CD4-positive, alpha-beta T cell treated with Interleukin-4 for 4 hours (primary cell): ENCODE measurements around the gene ALAD.
A peak's percentile ranks its signal among the peaks of the same experiment; 100 is the strongest.
"Not testable (repeated sequence)": the region's sequence is repeated elsewhere in the genome, so short reads cannot be mapped to it uniquely, and the experiment has no call there.

ENCODE experiments used
- DNase-seq: peaks from one replicate; pipeline ENCODE4 v3.0.0-alpha.2; 2020

Gene ALAD

GRCh38 chr9:113372059-113372458 is 29.0 kb downstream of the ALAD start:
- DNase-seq = no peak

DNA sequence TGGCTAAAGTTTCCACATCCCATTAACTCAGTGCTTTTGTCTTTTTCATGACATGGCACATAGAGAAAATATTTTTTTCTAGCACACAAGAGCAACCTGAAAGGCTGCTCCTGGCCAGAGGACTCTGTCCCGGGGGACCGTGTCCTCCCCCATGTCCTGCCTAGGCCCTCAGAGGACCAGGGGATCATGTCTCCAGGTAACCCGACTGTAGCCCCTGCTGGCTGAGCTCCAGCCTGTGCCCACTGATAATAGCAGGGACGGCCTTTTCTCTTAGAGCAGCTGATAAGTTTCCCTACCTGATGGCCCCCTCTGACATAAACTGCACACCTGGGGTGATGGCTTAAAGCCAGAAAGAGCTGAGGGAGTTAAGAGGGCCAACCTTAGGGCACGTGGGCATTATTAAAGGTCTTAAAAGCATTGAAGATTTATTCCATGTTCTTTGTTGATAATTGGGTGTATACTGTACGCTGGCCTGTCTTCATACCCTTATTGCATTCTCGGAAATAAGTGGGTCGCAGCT is 30.2 kb downstream of the ALAD start:
- DNase-seq = no peak

- no peak for DNase-seq
Measured at GRCh38 chr9:113369855-113370140, 31.3 kb downstream of the ALAD start.

DNA sequence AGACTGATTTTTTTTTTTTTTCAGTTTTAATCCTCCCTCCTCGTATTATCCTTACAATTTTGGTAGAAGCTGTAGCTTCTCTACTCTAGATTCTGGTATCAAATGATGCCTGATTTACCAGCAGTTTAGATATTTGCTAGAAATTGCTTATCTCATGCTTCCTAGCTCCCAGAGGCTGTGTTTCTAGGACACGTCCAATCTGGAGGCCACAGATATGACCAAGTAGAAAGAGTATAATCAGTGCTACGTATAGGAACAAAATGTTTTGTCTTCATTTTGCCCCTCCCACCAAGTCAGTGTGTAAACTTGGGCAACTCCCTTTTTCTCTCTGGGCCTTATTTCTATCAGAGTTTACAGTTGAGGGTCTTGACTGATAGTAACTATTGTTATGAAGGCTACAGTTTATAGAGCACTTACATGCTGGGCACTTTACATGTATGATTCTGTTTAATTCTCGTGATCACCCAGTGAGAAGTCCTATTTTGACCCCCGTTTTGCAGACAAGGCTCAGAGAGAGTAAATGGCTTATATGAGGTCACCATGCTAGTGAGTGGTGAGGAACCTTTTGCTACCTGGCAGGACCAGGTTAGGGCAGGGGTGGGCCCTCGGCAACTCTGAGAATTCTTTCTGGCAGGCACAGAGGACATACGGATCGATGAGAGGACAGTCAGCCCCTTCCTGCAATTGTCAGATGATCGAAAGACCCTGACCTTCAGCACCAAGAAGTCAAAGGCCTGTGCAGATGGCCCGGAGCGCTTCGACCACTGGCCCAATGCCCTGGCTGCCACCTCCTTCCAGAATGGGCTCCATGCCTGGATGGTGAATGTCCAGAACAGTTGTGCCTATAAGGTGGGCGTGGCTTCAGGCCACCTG is 31.9 kb downstream of the ALAD start:
- no peak for DNase-seq

DNA sequence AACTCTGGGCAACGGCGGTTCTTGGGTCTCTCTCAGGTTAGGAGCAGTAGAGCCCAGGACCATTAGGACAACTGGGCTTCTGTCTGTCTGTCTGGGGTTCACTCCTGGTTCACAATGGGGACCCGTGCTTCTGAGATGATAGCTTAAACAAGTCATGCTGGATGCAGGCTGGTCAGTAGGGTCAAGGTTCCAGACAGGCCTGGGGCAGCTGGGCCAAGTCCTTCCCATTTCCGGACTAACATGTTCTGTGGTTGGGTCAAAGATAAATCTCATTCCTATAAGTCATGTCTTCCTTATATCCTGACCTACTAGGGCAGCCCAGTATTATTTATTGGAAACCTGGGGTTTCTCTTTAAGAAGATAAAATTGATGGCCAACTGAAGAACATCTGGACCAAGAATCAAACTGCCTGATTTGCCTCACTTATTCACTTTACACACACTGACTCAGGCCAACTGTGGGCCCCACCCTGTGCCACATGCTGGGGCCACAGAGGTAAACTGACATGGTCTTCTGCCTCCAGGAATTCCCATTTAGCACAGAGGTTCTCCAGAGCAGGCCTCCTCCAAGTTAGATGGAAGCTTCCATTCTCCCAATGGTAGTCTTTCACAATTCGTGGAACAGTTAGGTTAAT is 32.6 kb downstream of the ALAD start:
- no peak for DNase-seq

DNA sequence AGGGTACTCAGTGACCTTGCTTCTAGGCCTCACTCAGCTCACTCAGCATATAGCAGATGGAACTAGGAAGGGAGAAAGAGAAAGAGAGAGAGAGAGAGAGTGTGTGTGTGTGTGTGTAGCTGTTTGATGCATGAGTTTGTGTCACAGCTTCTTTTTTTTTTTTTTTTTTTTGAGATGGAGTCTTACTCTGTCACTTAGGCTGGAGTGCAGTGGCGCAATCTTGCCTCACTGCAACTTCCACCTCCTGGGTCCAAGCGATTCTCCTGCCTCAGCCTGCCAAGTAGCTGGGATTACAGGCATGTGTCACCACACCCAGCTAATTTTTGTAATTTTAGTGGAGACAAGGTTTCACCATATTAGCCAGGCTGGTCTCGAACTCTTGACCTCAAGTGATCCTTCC is 35.4 kb downstream of the ALAD start:
- not testable (repeated sequence) for DNase-seq

GRCh38 chr9:113364951-113365350 is 36.1 kb downstream of the ALAD start:
- no peak for DNase-seq

DNA sequence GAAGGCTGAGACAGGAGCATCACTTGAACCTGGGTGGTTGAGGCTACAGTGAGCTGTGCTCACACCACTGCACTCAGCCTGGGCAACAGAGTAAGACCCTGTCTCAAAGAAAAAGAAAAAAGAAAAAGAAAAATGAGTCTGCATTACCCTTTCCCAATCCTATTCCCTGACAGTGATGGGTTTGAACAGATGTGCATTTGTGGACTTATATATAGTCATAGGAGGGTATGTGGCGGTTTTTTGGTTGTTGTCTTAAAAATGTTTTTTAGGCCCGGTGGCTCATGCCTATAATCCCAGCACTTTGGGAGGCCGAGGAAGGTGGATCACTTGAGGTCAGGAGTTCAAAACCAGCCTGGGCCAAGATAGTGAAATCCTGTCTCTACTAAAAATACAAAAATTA is 37.7 kb downstream of the ALAD start:
- no peak for DNase-seq

GRCh38 chr9:113361304-113362018 is 39.6 kb downstream of the ALAD start:
- no peak for DNase-seq

DNA sequence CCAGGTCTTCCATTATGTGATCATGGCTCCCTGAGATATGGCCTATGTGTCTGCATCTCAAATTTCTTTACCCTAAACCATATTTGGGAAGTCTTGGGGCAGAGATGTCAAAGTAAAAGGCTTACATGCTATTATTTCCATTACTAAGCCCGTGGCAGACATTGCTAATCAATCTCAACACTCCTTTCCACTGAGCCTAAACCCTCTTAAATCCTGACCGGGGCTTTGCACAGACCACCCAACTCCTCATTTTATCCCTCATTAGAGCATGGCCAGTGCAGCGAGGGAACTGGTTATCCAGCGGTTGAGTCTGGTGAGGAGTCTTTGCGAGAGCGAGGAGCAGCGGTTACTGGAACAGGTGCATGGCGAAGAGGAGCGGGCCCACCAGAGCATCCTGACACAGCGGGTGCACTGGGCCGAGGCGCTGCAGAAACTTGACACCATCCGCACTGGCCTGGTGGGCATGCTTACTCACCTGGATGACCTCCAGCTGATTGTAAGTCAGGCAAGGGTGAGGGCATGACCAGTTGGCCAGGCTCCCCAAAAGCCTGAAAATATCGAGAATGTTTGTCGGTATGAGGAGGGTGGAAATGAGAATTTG is 40.7 kb downstream of the ALAD start:
- no peak for DNase-seq

DNA sequence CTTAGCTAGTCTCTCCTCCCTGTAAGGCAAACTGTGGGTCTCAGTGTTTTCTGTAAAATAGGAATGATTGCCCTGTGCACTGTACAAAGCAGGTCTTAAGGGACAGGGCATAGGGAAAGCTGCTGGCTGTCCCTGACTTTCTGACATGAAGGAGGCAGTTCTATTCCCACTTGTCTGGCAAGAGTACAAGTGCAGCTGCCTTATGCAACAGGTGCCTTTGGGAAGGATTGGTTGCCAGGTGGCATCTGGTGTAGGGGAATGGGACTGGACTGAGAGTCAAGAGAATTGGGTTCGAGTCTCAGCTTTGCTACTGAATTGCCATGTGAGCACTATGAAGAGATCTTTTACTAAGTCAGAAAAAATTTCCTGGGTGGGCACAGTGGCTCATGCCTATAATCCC is 41.7 kb downstream of the ALAD start:
- no peak for DNase-seq

DNA sequence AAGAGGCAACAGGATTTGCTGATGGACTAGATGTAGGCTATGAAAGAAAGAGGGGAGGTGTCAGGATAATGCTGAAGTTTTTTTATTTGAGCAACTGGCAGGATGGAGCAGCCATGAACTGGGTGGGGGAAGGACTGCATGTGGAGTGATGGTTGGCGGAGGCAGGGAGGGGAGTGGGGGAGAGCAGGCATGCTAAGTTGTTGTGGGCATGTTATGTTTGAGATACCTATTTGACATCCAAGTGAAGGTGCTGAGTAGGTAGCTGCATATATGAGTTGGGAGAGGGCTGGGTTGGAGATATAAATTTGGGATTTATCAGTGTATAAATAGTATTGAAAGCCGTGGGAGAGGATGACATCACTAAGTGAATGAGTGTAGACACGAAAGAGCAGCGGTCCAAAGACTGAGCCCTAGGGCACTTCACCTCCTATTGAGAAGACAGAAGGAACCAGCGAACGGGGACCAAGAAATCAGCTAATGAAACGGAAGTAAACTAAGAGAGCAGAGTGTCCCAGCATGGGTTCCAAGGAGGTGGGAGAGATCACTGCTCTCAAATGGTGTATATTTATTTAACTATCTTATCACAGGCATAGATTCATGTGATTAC is 44.3 kb downstream of the ALAD start:
- no peak for DNase-seq

DNA sequence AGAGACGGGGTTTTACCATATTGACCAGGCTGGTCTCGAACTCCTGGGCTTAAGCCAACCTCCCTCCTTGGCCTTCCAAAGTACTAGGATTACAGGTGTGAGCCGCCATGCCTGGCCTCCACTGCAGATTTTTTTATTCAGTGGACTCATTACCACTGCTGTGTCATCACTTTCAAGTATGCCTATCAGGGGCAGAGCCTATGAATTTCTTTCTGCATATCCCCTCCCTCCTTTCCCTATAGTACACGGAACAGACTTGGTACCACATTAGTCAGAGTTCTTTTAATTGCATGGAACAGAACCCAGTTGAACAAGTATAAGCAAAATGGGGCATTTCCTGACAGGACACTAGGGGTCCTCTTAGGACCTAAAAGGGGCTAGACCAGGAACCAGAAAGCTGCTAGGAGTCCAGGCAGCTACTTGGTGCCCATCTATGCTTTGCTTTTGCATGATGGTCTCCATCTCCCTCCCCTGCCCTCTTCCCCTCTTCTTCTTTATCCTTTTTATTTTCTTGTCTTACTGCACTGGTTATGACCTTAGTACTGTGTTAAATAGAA is 46.0 kb downstream of the ALAD start:
- DNase-seq = no peak

GRCh38 chr9:113352411-113352810 is 48.7 kb downstream of the ALAD start:
- no peak for DNase-seq

GRCh38 chr9:113352006-113352405 is 49.1 kb downstream of the ALAD start:
- no peak for DNase-seq

DNA sequence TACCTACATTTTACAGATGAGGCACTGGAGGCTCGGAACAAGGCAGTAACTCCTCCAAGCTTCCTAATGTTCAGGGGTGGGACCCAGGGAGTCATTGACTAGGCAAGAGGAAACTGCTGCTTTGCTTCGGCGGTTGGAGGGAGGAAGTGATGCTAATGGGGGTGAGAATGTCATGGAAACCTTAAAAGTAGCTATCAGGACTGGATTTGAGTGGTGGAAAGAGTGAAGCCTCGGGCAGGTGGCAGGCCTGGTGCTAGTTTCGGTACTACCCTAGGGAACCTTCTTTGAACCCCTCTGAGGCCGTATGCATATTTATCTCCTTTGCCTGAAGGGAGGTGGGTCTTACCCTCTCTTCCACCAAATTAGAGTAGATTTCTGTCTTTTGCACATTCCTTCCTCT is 50.1 kb downstream of the ALAD start:
- peak; percentile 26 for DNase-seq

DNA sequence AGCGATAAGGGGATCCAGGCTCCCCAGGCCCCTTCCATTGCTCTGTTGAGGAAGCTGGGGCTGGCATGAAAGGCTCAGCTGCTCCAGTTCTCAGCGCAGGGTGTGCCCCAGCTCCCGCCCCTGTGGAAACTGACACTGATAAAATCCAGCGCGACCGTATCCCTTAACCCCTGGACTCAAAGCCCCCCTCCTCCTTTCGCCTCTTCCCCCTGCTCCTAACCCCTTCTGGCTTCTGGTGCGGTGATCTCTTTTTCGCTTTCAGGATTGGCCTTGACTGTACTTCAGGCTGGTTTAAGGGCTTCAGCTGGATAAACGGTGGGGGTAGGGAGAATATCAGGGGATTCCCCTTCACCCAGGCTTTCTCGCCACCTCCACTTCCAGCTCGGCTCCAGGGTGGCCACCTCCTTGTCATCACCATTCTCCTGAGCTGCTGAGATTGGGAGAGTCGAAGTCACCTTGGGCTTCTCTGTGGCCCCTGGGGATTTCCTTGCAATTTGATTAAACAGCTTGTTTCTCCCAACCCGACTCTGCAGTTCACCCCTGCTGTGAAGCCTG is 50.9 kb downstream of the ALAD start:
- no peak for DNase-seq

DNA sequence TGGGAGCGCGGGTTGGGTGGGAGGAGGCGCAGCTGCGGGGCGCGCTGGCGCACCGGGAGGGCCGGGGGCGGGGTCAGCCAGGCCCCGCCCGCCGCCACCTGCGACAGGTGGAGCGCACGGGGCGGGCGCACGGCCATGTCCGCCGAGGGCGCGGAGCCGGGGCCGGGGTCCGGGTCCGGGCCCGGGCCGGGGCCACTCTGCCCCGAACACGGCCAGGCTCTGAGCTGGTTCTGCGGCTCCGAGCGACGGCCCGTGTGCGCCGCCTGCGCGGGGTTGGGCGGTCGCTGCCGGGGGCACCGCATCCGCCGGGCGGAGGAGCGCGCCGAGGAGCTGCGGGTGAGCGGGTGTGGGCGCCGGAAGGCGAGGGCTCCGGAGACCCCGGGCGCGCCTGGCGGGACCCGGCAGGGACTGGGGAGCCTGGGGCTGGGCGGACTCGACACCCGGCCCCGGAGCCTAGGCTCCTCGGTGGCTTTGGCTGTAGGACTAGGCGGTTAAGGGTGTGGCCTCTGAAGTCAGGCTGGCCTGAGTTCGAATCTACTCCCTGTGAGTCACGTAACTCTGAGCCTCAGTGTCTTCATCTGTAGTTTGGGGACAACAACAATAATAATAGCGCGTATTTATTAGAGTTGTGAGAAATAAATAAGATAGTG is 51.5 kb downstream of the ALAD start, which contains the start of gene BSPRY:
Gene BSPRY (plus strand): TSS at position 97 of the 650 bp plus-strand sequence. CDS start 39 bp downstream, at position 136.
- DNase-seq = peak; percentile 12

- no peak for DNase-seq
Measured at GRCh38 chr9:113349066-113349444, 52.0 kb downstream of the ALAD start.

GRCh38 chr9:113348437-113348836 is 52.6 kb downstream of the ALAD start:
- DNase-seq = no peak

GRCh38 chr9:113345671-113346070 is 55.4 kb downstream of the ALAD start:
- DNase-seq = no peak

GRCh38 chr9:113345190-113345589 is 55.9 kb downstream of the ALAD start:
- no peak for DNase-seq
